Measurements from ENCODE around the gene BHLHE40.

- TF ChIP-seq BACH2 (CRISPR knock-in tag; IDR thresholded peaks at IDR 0.05; ENCODE audit: borderline replicate concordance) (no peak), ZNF8 (CRISPR knock-in tag; IDR thresholded peaks at IDR 0.05) (no peak), ZC3H10 (CRISPR knock-in tag; IDR thresholded peaks at IDR 0.05) (no peak), ISL1 (CRISPR knock-in tag; IDR thresholded peaks at IDR 0.05) (no peak)
- TF ChIP-seq, protein P1, sequence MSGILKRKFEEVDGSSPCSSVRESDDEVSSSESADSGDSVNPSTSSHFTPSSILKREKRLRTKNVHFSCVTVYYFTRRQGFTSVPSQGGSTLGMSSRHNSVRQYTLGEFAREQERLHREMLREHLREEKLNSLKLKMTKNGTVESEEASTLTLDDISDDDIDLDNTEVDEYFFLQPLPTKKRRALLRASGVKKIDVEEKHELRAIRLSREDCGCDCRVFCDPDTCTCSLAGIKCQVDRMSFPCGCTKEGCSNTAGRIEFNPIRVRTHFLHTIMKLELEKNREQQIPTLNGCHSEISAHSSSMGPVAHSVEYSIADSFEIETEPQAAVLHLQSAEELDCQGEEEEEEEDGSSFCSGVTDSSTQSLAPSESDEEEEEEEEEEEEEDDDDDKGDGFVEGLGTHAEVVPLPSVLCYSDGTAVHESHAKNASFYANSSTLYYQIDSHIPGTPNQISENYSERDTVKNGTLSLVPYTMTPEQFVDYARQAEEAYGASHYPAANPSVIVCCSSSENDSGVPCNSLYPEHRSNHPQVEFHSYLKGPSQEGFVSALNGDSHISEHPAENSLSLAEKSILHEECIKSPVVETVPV (CRISPR knock-in tag; IDR thresholded peaks at IDR 0.05): no peak
- TF ChIP-seq, protein P2, sequence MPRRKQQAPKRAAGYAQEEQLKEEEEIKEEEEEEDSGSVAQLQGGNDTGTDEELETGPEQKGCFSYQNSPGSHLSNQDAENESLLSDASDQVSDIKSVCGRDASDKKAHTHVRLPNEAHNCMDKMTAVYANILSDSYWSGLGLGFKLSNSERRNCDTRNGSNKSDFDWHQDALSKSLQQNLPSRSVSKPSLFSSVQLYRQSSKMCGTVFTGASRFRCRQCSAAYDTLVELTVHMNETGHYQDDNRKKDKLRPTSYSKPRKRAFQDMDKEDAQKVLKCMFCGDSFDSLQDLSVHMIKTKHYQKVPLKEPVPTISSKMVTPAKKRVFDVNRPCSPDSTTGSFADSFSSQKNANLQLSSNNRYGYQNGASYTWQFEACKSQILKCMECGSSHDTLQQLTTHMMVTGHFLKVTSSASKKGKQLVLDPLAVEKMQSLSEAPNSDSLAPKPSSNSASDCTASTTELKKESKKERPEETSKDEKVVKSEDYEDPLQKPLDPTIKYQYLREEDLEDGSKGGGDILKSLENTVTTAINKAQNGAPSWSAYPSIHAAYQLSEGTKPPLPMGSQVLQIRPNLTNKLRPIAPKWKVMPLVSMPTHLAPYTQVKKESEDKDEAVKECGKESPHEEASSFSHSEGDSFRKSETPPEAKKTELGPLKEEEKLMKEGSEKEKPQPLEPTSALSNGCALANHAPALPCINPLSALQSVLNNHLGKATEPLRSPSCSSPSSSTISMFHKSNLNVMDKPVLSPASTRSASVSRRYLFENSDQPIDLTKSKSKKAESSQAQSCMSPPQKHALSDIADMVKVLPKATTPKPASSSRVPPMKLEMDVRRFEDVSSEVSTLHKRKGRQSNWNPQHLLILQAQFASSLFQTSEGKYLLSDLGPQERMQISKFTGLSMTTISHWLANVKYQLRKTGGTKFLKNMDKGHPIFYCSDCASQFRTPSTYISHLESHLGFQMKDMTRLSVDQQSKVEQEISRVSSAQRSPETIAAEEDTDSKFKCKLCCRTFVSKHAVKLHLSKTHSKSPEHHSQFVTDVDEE (CRISPR knock-in tag; IDR thresholded peaks at IDR 0.05): no peak
- TF ChIP-seq, protein P3, sequence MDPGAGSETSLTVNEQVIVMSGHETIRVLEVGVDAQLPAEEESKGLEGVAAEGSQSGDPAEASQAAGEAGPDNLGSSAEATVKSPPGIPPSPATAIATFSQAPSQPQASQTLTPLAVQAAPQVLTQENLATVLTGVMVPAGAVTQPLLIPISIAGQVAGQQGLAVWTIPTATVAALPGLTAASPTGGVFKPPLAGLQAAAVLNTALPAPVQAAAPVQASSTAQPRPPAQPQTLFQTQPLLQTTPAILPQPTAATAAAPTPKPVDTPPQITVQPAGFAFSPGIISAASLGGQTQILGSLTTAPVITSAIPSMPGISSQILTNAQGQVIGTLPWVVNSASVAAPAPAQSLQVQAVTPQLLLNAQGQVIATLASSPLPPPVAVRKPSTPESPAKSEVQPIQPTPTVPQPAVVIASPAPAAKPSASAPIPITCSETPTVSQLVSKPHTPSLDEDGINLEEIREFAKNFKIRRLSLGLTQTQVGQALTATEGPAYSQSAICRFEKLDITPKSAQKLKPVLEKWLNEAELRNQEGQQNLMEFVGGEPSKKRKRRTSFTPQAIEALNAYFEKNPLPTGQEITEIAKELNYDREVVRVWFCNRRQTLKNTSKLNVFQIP (CRISPR knock-in tag; IDR thresholded peaks at IDR 0.05; ENCODE audit: borderline replicate concordance, low read depth): no peak
Measured at GRCh38 chr3:5020242-5020722, 41.0 kb downstream of the BHLHE40 start.
